HepG2 (cell line): ENCODE data around the gene GFOD1. TPM values are rescaled to one million over a fixed set of nuclear protein-coding genes. Genes with fewer than 3 reads are reported as not detected.

Experiments used
- ATAC-seq: fragments of 200-7000 bp; cut with Tn5 transposase; 3 replicates; pipeline ENCODE4 v1.9.1; 2020; ENCODE audit warnings: mild to moderate bottlenecking, moderate library complexity
- BruUV-seq: library from RNA; stranded (reverse); fragments of 400-500 nt; replicated peaks from 2 replicates; lab custom pipeline; 2021; lab: Mats Ljungman, UMichigan
- CTCF ChIA-PET: fragments of 300-600 bp; formaldehyde crosslinking; extraction: SDS; loops from one replicate; lab custom pipeline; 2021; ENCODE audit warnings: low total read pairs, inconsistent platforms, low intra/inter-chr PET ratio; lab: Yijun Ruan, JAX
- POLR2A ChIA-PET: fragments of 350-600 bp; sonication (Branson Sonifier 250); formaldehyde crosslinking; loops from one replicate; lab custom pipeline; 2020; ENCODE audit warnings: antibody characterized with exemption, inconsistent platforms; lab: Yijun Ruan, JAX
- DNase-seq: peaks from one replicate; pipeline ENCODE4 v3.0.0-alpha.2; 2015; ENCODE audit warnings: low spot score
- FAIRE-seq: peaks from 3 replicates; lab custom pipeline; 2011; peaks lifted over from hg19 to GRCh38; lab: Jason Lieb, UNC
- H2AFZ ChIP-seq: one replicate; pipeline ENCODE4 v1.6.1; 2011; ENCODE audit warnings: low read length, inconsistent platforms
- H3K27ac ChIP-seq: fragments of 300-600 bp; 3 replicates; pipeline ENCODE4 v1.8.0; 2011; ENCODE audit warnings: mixed run types, mild to moderate bottlenecking, mixed read lengths, low read length, inconsistent platforms; ENCODE audit not compliant: insufficient read depth; ENCODE audit errors: extremely low read length
- H3K27me3 ChIP-seq, 2 experiments: fragments of 200-600 bp in 1 of 2; 2 replicates in 1 of 2; 3 replicates in 1 of 2; pipeline versions ENCODE4 v1.6.0 to v1.8.0; 2011; ENCODE audit warnings: low read length in 2 of 2, mild to moderate bottlenecking in 2 of 2, moderate library complexity in 2 of 2, inconsistent platforms in 1 of 2; ENCODE audit not compliant: insufficient read depth in 2 of 2, control insufficient read depth in 1 of 2
- H3K36me3 ChIP-seq, 2 experiments: fragments of 200-600 bp in 1 of 2; replicated peaks in 1 of 2; 2 replicates in 1 of 2; 3 replicates in 1 of 2; pipeline versions ENCODE4 v1.5.1 to v1.8.0; 2011; ENCODE audit warnings: low read length in 2 of 2, inconsistent platforms in 1 of 2; ENCODE audit not compliant: insufficient read depth in 2 of 2, control insufficient read depth in 1 of 2
- H3K4me1 ChIP-seq: 2 replicates; pipeline ENCODE4 v1.5.1; 2012; ENCODE audit warnings: low read length, inconsistent platforms; ENCODE audit not compliant: insufficient read depth
- H3K4me2 ChIP-seq: 2 replicates; pipeline ENCODE4 v1.6.0; 2011; ENCODE audit warnings: low read depth, low read length, inconsistent platforms
- H3K4me3 ChIP-seq, 3 experiments: fragments of 200-600 bp in 1 of 3; sonication (generic), shearing (Covaris generic) in 1 of 3; replicated peaks in 1 of 3; 2 replicates each; pipeline ENCODE4 v1.5.1; 2011 to 2016; ENCODE audit warnings: low read length in 3 of 3, inconsistent platforms in 2 of 3, low read depth in 2 of 3, mild to moderate bottlenecking in 2 of 3, control low read depth in 1 of 3, mixed read lengths in 1 of 3; ENCODE audit not compliant: insufficient read depth in 1 of 3
- H3K79me2 ChIP-seq: one replicate; pipeline ENCODE4 v1.6.1; 2011; ENCODE audit warnings: low read length, inconsistent platforms; ENCODE audit not compliant: insufficient read depth
- H3K9ac ChIP-seq: 2 replicates; pipeline ENCODE4 v1.6.0; 2011; ENCODE audit warnings: mild to moderate bottlenecking, low read depth, low read length, inconsistent platforms; ENCODE audit not compliant: insufficient read depth
- H3K9me3 ChIP-seq: 2 replicates; pipeline ENCODE4 v1.5.1; 2012; ENCODE audit warnings: mild to moderate bottlenecking, low read length
- H4K20me1 ChIP-seq: 2 replicates; pipeline ENCODE4 v1.6.0; 2011; ENCODE audit warnings: inconsistent platforms, mild to moderate bottlenecking, low read length, moderate library complexity; ENCODE audit not compliant: insufficient read depth
- HOXA9 ChIP-seq: sonication (generic); formaldehyde crosslinking; IDR thresholded peaks from 2 replicates; pipeline ENCODE4 v1.8.1; 2022; ENCODE audit warnings: missing genetic modification reagents, mild to moderate bottlenecking, moderate library complexity, borderline replicate concordance
- NFKB2 ChIP-seq: sonication (generic); formaldehyde crosslinking; IDR thresholded peaks from 2 replicates; pipeline ENCODE4 v1.4.0; 2020; ENCODE audit warnings: missing genetic modification reagents, borderline replicate concordance
- SMAD3 ChIP-seq: sonication (generic); formaldehyde crosslinking; IDR thresholded peaks from 2 replicates; pipeline ENCODE4 v1.4.0; 2020; ENCODE audit warnings: missing genetic modification reagents
- STAG1 ChIP-seq: sonication (generic); formaldehyde crosslinking; IDR thresholded peaks from 2 replicates; pipeline ENCODE4 v1.4.0; 2020; ENCODE audit warnings: missing genetic modification reagents
- ZBTB21 ChIP-seq: sonication (generic); formaldehyde crosslinking; IDR thresholded peaks from 2 replicates; pipeline ENCODE4 v1.4.0; 2020; ENCODE audit warnings: missing genetic modification reagents
- ZNF225 ChIP-seq: sonication (generic); formaldehyde crosslinking; IDR thresholded peaks from 2 replicates; pipeline ENCODE4 v1.4.0; 2020; ENCODE audit warnings: mild to moderate bottlenecking, missing genetic modification reagents
- ZNF513 ChIP-seq: sonication (generic); formaldehyde crosslinking; conservative IDR thresholded peaks from 2 replicates; pipeline ENCODE4 v1.5.0; 2020; ENCODE audit warnings: missing genetic modification reagents
- WGBS: methylation state at CpG from one replicate; pipeline ENCODE4 v1.1.6; 2017; ENCODE audit warnings: low lambda C conversion rate; 5-methylcytosine and 5-hydroxymethylcytosine counted together
- in situ Hi-C: cut with HindIII; loops from 2 replicates; pipeline ENCODE4 v1.10.0; 2017; ENCODE audit warnings: low pct_unique_long_range_greater_than_20kb; ENCODE audit not compliant: extremely low pct_ligation_motif_present
- intact Hi-C: fragments of 100-400 bp; cut with micrococcal nuclease; formaldehyde crosslinking; loops from one replicate; pipeline ENCODE4 v1.10.0; 2022; ENCODE audit not compliant: unreplicated experiment
- polyA plus RNA-seq, 8 experiments: library from polyadenylated mRNA; depleted of rRNA in 3 of 8; stranded (reverse) in 7 of 8; unstranded in 1 of 8; fragments of >200 nt; fragmentation: Illumina TruSeq in 4 of 8; extraction: Trizol in 4 of 8; gene quantifications; 2 replicates each; pipeline versions ENCODE4 v1.2.1 to v1.2.3, GENCODE V29; 2011 to 2016; ENCODE audit warnings: low read depth in 4 of 8, missing spikeins in 1 of 8, mixed read lengths in 1 of 8; ENCODE audit not compliant: insufficient read depth in 1 of 8
- total RNA-seq, 5 experiments: library from RNA; depleted of rRNA; stranded (reverse); fragments of >200 nt; fragmentation: Illumina TruSeq; extraction: Trizol; gene quantifications; 2 replicates each; pipeline ENCODE4 v1.2.3, GENCODE V29; 2016; ENCODE audit warnings: low read depth in 1 of 5
- TF ChIP-seq, protein P1 (sequence below): sonication (generic); formaldehyde crosslinking; IDR thresholded peaks from 2 replicates; pipeline ENCODE4 v1.8.0; 2022; ENCODE audit warnings: missing genetic modification reagents, low read depth, mild to moderate bottlenecking, borderline replicate concordance

The GFOD1 gene
- total and polyA plus RNA-seq, 2 of the 13 experiments (the other 11 are each of a cell fraction or from before 2014, with no cell fraction given) = 1.9 to 6.4 TPM

GRCh38 chr6:13415283-13415682 lies 72.1 kb downstream of the GFOD1 start:
- peaks cover 70% of the 10 kb centered on the region for H3K4me1 ChIP-seq
- no peaks in the 10 kb centered on the region for H3K79me2 ChIP-seq
- 78% methylated on average over 5 of the region's 5 CpGs for WGBS
- ChIA-PET CTCF (no interaction called here), POLR2A (no interaction called here)
- no peaks in the 10 kb centered on the region for H3K9me3 ChIP-seq
- DNase-seq (no peak), FAIRE-seq (no peak), ATAC-seq (no peak)
- BruUV-seq = no TSS peak
- no peaks in the 10 kb centered on the region for H3K27me3 ChIP-seq
- TF ChIP-seq ZBTB21 (CRISPR knock-in tag) = no peak
- no peak for TF ChIP-seq STAG1
- TF ChIP-seq HOXA9 (CRISPR knock-in tag) = no peak
- no peak for TF ChIP-seq NFKB2 (CRISPR knock-in tag)
- TF ChIP-seq SMAD3 (CRISPR knock-in tag) = no peak
- no peak for TF ChIP-seq ZNF513
- TF ChIP-seq, protein P1, sequence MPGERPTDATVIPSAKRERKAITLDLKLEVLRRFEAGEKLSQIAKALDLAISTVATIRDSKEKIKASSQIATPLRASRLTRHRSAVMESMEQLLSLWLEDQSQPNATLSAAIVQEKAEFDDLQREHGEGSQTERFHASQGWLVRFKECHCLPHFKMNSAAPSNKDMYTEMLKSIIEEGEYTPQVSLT = no peak
- TF ChIP-seq ZNF225 (CRISPR knock-in tag) = no peak
- intact Hi-C loops = no loop called here
- in situ Hi-C loops = no loop called here
- H3K4me3 ChIP-seq = no peak overlapping the region
- H3K4me2 ChIP-seq = no peak overlapping the region
- H4K20me1 ChIP-seq = no peaks in the 10 kb centered on the region
- no peak overlapping the region for H3K9ac ChIP-seq
- no peak overlapping the region for H3K27ac ChIP-seq
- no peak overlapping the region for H2AFZ ChIP-seq
- no peaks in the 10 kb centered on the region for H3K36me3 ChIP-seq
